ENCODE measurements around the gene CLEC16A. TPM values are rescaled to one million over a fixed set of nuclear protein-coding genes. Genes with fewer than 3 reads are reported as not detected.

Gene CLEC16A
- total and polyA plus RNA-seq, 8 donors = 17.6 to 38.6 (median 21.6) TPM

- Histone ChIP-seq H3K4me1 (peaks cover 6 to 29% of the 10 kb centered on the region in 2 donors), H3K4me3 (no peak overlapping the region), H3K36me3 (peaks cover 0 to 86% of the 10 kb centered on the region in 2 donors), H3K9me3 (no peaks in the 10 kb centered on the region), H3K27ac (peak overlapping the region in 1 of 2 donors; percentile 42), H3K27me3 (no peaks in the 10 kb centered on the region)
- intact Hi-C loops (cut with DNase I) = no loop called here
- no peak for TF ChIP-seq CTCF (IDR thresholded peaks at IDR 0.05)
- DNase-seq = peak in 2 of 4 donors; percentile 49 to 60
- ATAC-seq = peak; percentile 24
Observed at GRCh38 chr16:11047057-11047456, 102.7 kb downstream of the CLEC16A start.

- H3K4me3 ChIP-seq = no peak overlapping the region
- intact Hi-C loops (cut with DNase I) = no loop called here
- no peaks in the 10 kb centered on the region for H3K27me3 ChIP-seq
- H3K4me1 ChIP-seq = peaks cover 6 to 35% of the 10 kb centered on the region in 2 donors
- DNase-seq = no peak
- H3K36me3 ChIP-seq = peaks cover 0 to 84% of the 10 kb centered on the region in 2 donors
- ATAC-seq = no peak
- H3K9me3 ChIP-seq = no peaks in the 10 kb centered on the region
- TF ChIP-seq CTCF (IDR thresholded peaks at IDR 0.05) = no peak
- H3K27ac ChIP-seq = no peak overlapping the region
Observed at GRCh38 chr16:11047939-11048800, 103.8 kb downstream of the CLEC16A start.

GRCh38 chr16:11049396-11050059 lies 105.2 kb downstream of the CLEC16A start:
- DNase-seq = no peak
- no peaks in the 10 kb centered on the region for H3K27me3 ChIP-seq
- no peak for TF ChIP-seq CTCF (IDR thresholded peaks at IDR 0.05)
- H3K36me3 ChIP-seq = peaks cover 0 to 84% of the 10 kb centered on the region in 2 donors
- H3K4me1 ChIP-seq = peaks cover 6 to 35% of the 10 kb centered on the region in 2 donors
- intact Hi-C loops (cut with DNase I) = no loop called here
- no peaks in the 10 kb centered on the region for H3K9me3 ChIP-seq
- ATAC-seq = peak; percentile 74
- H3K27ac ChIP-seq = no peak overlapping the region
- H3K4me3 ChIP-seq = no peak overlapping the region

- Histone ChIP-seq H3K4me1 (peaks cover 6 to 35% of the 10 kb centered on the region in 2 donors), H3K27me3 (no peaks in the 10 kb centered on the region), H3K27ac (no peak overlapping the region), H3K4me3 (no peak overlapping the region), H3K9me3 (no peaks in the 10 kb centered on the region), H3K36me3 (peaks cover 0 to 82% of the 10 kb centered on the region in 2 donors)
- DNase-seq = no peak
- intact Hi-C loops (cut with DNase I) = no loop called here
- TF ChIP-seq CTCF (IDR thresholded peaks at IDR 0.05) = no peak
- ATAC-seq = no peak
Observed at GRCh38 chr16:11050536-11050935, 106.2 kb downstream of the CLEC16A start.

GRCh38 chr16:11050944-11051343 lies 106.6 kb downstream of the CLEC16A start:
- Histone ChIP-seq H3K4me3 (no peak overlapping the region), H3K27ac (no peak overlapping the region), H3K4me1 (peaks cover 6 to 35% of the 10 kb centered on the region in 2 donors), H3K9me3 (no peaks in the 10 kb centered on the region), H3K36me3 (peaks cover 0 to 82% of the 10 kb centered on the region in 2 donors), H3K27me3 (no peaks in the 10 kb centered on the region)
- intact Hi-C loops (cut with DNase I) = no loop called here
- DNase-seq (no peak), ATAC-seq (no peak)
- no peak for TF ChIP-seq CTCF (IDR thresholded peaks at IDR 0.05)
